ENCODE measurements around the gene GTPBP1. TPM values are rescaled to one million over a fixed set of nuclear protein-coding genes. Genes with fewer than 3 reads are reported as not detected.

GTPBP1 gene
- total RNA-seq (43.9 and 50.3 TPM in 2 replicates), polyA plus RNA-seq (27.1 and 29.8 TPM in 2 replicates), polyA minus RNA-seq (67.6 and 83.0 TPM in 2 replicates), Bru-seq, nascent RNA (percentile 75 among the genes with signal in this experiment), BruChase-seq, experiment 1, labeled RNA remaining after a 6-hour chase (percentile 81 among the genes with signal in this experiment), BruChase-seq, experiment 2, labeled RNA remaining after a 2-hour chase (percentile 71 among the genes with signal in this experiment)
- polyA plus RNA-seq (2011; cell fraction: cytosol; rRNA removed): 19.4 and 22.0 TPM in 2 replicates
- 112 and 116 TPM in 2 replicates for polyA plus RNA-seq (2011; cell fraction: nucleus; rRNA removed)
- polyA plus RNA-seq (2012): 16.2 and 19.8 TPM in 2 replicates
- polyA minus RNA-seq (2011; cell fraction: cytosol; rRNA and poly(A)+ RNA removed): 20.6 TPM
- 79.7 and 80.7 TPM in 2 replicates for polyA minus RNA-seq (2011; cell fraction: nucleus; rRNA and poly(A)+ RNA removed)
- long read RNA-seq, full-length matches to known transcripts: 5 of 25 reads
- long read RNA-seq, partial matches to known transcripts: 0 of 25 reads
- long read RNA-seq, other reads (novel, unspliced or antisense): 20 of 25 reads

DNA sequence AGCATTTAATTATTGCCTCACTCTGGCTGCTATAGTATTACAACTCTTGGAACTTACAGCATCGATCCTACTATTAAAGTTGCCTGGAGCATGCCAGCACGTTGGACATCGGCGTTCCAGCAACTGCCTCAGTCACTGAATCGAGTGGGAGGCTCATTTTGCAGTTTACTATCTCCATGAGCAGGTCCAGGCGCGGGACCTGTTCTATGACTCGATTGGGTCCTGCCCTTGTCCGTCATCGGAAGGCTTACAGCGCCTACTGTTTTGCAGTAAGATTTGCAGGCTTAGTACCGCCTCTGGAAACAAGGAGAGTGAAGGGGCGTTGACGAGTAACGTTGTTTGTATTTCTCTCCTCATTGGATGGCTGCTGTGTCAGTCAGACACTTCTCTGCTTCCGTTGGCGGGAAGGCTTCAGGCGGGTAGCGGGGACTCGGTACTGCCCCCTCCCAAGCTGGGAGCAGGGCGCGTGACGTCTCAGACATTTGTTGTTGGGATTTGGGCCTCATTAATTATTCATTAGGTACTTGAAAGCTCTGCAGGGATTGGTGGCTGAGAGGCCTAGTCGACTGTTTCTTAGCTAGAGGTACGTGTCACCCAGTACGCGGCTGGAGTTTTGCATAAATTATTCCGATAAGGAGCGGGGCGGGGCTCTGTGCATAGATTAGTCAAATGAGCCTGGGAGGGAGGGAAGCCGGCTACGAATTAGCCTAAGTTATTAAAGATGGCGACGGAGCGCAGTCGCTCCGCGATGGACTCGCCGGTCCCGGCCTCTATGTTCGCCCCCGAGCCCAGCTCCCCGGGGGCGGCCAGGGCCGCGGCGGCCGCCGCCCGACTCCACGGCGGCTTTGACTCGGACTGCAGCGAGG lies at the start of gene GTPBP1:
Gene GTPBP1 (plus strand): TSS at position 710 of the 866 bp plus-strand sequence. CDS start 12 bp downstream, at position 722.
- no peaks in the 10 kb centered on the region for H3K9me1 ChIP-seq (replicated peaks; ENCODE audit: control insufficient read depth, extremely low read depth, insufficient read depth, low read length)
- intact Hi-C loops (cut with micrococcal nuclease): loop anchor here (2.0 to 10.0 kb wide), 2 partner anchors 51 to 201 kb away; partner anchors contain the start of gene DDX17
- dilution Hi-C loops (cut with MboI; ENCODE audit: extremely low pct_ligation_motif_present, low sequenced_read_pairs): no loop called here
- H3K4me1 ChIP-seq (ENCODE audit: control insufficient read depth, extremely low read depth, insufficient read depth, low read length): peaks cover 33% of the 10 kb centered on the region
- no peaks in the 10 kb centered on the region for H3K27me3 ChIP-seq (ENCODE audit: control insufficient read depth in 2 of 2, insufficient read depth in 2 of 2, low read length in 2 of 2)
- H3K36me3 ChIP-seq (ENCODE audit: control insufficient read depth in 2 of 2, extremely low read depth in 1 of 2, insufficient read depth in 2 of 2, low read length in 2 of 2): no peaks in the 10 kb centered on the region
- peak; percentile 100 for FAIRE-seq
- peak within 1 kb of the TSS; percentile 83 for H3K9ac ChIP-seq (replicated peaks; ENCODE audit: extremely low read depth, insufficient read depth, low read length)
- H3K27ac ChIP-seq (ENCODE audit: insufficient read depth, low read depth, low read length): peak within 1 kb of the TSS; percentile 67
- CTCF ChIA-PET: interaction anchor here (1.0 to 3.3 kb wide), 7 partner anchors 8 to 653 kb away, joined by 3 to 19 read pairs (median 6); partner anchors contain the start of gene TOMM22
- no peaks in the 10 kb centered on the region for H3K9me3 ChIP-seq (replicated peaks; ENCODE audit: control insufficient read depth, insufficient read depth, low read length)
- H3K79me2 ChIP-seq (ENCODE audit: control insufficient read depth, insufficient read depth, low read length): peaks cover 44% of the 10 kb centered on the region
- H3K4me3 ChIP-seq (replicated peaks in 1 of 3; ENCODE audit: insufficient read depth in 1 of 3, low read depth in 1 of 3, low read length in 3 of 3): peak within 1 kb of the TSS; percentile 84 to 95 (median 89)
- TF ChIP-seq EZH2 (IDR thresholded peaks at IDR 0.05; ENCODE audit: borderline replicate concordance, low read depth, low read length, severe bottlenecking) (no peak), MYC (IDR thresholded peaks at IDR 0.05; ENCODE audit: low read depth, low read length) (no peak), GATA2 (IDR thresholded peaks at IDR 0.05; ENCODE audit: insufficient read depth, insufficient read length, low read depth, low read length) (no peak), POLR2AphosphoS5 (IDR thresholded peaks at IDR 0.05; ENCODE audit: insufficient read depth, low read depth, low read length) (peak; percentile 56), JUN (IDR thresholded peaks at IDR 0.05; ENCODE audit: borderline replicate concordance, insufficient read depth, insufficient read length, low read depth) (no peak), FOS (IDR thresholded peaks at IDR 0.05; ENCODE audit: borderline replicate concordance, insufficient read depth, low read length) (no peak), POLR2A (IDR thresholded peaks at IDR 0.05; ENCODE audit: low read depth, low read length) (peak; percentile 85)
- TF ChIP-seq, protein P1, sequence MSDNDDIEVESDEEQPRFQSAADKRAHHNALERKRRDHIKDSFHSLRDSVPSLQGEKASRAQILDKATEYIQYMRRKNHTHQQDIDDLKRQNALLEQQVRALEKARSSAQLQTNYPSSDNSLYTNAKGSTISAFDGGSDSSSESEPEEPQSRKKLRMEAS (IDR thresholded peaks at IDR 0.05; ENCODE audit: insufficient read depth, insufficient read length): no peak
- TF ChIP-seq, protein P2, sequence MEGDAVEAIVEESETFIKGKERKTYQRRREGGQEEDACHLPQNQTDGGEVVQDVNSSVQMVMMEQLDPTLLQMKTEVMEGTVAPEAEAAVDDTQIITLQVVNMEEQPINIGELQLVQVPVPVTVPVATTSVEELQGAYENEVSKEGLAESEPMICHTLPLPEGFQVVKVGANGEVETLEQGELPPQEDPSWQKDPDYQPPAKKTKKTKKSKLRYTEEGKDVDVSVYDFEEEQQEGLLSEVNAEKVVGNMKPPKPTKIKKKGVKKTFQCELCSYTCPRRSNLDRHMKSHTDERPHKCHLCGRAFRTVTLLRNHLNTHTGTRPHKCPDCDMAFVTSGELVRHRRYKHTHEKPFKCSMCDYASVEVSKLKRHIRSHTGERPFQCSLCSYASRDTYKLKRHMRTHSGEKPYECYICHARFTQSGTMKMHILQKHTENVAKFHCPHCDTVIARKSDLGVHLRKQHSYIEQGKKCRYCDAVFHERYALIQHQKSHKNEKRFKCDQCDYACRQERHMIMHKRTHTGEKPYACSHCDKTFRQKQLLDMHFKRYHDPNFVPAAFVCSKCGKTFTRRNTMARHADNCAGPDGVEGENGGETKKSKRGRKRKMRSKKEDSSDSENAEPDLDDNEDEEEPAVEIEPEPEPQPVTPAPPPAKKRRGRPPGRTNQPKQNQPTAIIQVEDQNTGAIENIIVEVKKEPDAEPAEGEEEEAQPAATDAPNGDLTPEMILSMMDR (IDR thresholded peaks at IDR 0.05; ENCODE audit: extremely low read depth in 1 of 2, insufficient read depth in 1 of 2, low read depth in 1 of 2, low read length in 2 of 2): no peak
- peak within 1 kb of the TSS; percentile 97 for H3K4me2 ChIP-seq (ENCODE audit: insufficient read depth, low read length)
- peaks cover 7% of the 10 kb centered on the region for H4K20me1 ChIP-seq (replicated peaks; ENCODE audit: control insufficient read depth, extremely low read depth, insufficient read depth, low read length)
- DNase-seq (ENCODE audit: low read depth, low spot score): peak; percentile 100
- peak within 1 kb of the TSS; percentile 40 for H2AFZ ChIP-seq (ENCODE audit: low read depth, low read length)
- POLR2A ChIA-PET: interaction anchor here (0.5 to 1.2 kb wide), 5 partner anchors 9 to 395 kb away, joined by 3 to 4 read pairs (median 3); partner anchors contain the start of genes SUN2 and TOMM22
- BruUV-seq (replicated peaks): no TSS peak
